Adipose tissue (tissue), 3 donors: Measurements from ENCODE around the gene PTGDR. TPM values are rescaled to one million over a fixed set of nuclear protein-coding genes. Genes with fewer than 3 reads are reported as not detected.

ENCODE experiments used
- H3K27ac ChIP-seq: one replicate; pipeline ENCODE4 v1.5.1; 2013; ENCODE audit warnings: low read depth, low read length
- WGBS, 3 donors: extraction: QIAGEN DNeasy Blood & Tissue Kit; methylation state at CpG; one replicate each; pipeline ENCODE4 v1.1.7; 2013; 5-methylcytosine and 5-hydroxymethylcytosine counted together
- polyA plus RNA-seq, 3 donors: library from polyadenylated mRNA; stranded (reverse); fragments of 200-250 nt; gene quantifications; one replicate each; pipeline ENCODE4 v1.2.3, GENCODE V29; 2013
- donor health status: healthy with polysubstance abuse.
- donor health status: Bipolar disorder and iron deficiency.
- donor health status: healthy.

PTGDR gene
- polyA plus RNA-seq, 3 donors: 0.08 to 0.67 (median 0.59) TPM

DNA sequence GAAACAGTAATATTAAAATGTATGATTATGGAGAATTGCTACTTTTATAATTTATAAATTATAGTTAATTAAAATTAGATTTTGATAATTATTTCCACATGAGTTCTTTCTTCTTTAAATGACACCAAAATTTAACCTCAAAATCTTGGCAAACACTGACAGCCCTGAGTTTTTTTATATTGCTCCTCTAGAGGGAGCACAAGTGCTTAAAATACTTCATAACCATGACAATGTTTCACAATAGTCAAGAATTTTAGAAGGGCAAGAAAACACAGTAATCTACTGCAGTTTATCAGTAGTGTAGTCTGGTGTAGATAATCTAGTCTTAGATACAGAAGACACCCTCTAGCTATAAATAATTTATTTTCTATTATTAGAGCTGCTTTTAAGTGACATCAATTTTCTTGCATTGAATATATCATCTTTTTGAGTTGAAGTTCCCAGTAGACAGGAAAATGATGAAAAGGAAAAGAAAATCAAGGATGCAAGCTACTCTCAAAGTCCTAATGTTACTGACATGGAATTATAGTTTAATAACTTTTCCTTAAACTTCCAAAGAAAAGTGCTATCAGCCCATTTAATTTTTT is 32.3 kb downstream of the PTGDR start:
- H3K27ac ChIP-seq: no peak overlapping the region

DNA sequence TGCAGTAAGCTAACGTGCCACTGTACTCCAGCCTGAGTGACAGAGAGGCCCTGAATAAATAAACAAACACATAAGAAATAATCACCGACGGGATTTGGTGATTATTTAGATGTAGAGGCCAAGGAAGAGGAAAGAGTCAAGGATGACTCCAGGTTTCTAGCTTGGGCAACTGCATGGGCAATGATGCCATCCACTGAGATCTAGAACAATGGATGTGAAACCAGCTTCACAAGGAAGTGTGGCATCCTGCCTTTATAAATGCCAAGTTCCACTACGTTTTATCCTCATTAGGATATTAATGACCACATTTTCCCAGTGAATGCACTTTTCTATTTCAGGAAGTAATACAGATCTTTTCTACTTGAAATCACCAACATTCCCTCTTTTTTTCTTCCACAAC is 35.7 kb downstream of the PTGDR start:
- 63 to 70% (median 69%) methylated on average over 4 of the region's 4 CpGs for WGBS, 3 donors
- no peak overlapping the region for H3K27ac ChIP-seq

DNA sequence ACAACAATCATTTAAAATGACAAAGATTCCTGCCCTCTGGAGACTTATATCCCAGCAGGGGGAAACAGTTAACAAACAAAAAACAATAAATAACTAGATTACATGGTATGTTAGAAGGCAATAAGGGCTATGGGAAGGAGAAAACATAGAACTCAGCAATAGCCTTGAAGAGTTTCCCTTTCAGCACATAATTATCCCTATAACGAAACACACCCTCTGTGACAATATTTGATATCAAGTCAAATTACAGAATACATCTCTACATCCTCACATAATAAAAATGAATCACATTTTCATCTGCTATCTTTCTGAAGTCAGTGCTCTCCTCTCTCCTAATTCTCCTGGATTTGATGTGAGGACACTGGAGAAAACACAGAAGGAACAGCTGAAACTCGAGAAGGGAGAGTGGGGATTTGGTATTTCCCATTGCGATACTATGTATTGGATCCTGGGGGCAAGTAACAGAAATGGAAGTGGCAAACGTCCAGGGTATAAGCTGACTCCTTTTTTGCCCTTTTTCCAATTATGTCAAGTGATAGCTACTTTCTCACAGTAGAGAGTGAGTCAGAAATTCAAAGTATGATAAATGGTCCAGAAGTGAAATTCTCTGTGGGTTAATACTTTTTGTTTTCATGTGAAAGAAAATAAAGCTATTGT is 36.9 kb downstream of the PTGDR start:
- H3K27ac ChIP-seq: no peak overlapping the region
- WGBS, 3 donors: 67 to 70% (median 68%) methylated on average over 4 of the region's 4 CpGs

DNA sequence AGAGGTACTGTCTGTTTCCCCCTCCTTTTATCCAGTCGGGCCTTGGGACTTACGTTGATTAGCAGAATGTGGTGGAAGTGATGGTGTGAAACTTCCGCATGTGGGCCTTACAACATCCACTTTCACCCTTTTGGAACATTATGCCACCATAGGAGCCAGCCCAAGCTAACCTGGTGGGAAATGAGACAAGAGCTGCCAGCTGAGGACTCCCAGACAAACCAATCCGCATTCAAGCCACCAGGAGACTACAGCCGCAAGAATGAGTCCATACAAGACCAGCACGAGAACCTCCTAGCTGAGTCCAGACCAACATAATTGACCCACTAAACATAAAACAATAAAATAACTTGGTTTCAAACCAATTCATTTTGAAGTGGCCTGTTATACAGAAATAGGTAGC is 37.5 kb downstream of the PTGDR start:
- 74 to 93% (median 76%) methylated on average over 6 of the region's 6 CpGs for WGBS, 3 donors
- H3K27ac ChIP-seq: no peak overlapping the region

DNA sequence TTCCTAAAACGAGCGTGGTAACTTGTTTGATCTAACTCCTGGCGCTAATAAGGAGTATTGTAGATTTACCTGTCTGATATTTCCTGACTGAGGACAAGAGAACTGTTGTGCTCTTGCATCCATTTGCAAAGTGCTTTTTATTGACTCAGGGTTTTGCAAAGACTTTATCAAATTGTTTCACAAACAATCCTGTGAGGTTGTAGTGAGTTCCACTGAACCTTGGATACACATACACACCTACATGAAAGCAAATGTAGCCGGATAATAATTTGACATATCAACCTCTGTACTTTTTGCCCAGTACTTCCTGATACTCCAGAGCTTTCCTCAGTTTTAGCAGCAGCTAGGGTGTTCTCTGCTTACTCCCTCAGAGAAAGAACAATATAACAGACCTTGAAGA is 39.9 kb downstream of the PTGDR start:
- no peak overlapping the region for H3K27ac ChIP-seq
- 48 to 84% (median 84%) methylated on average over 4 of the region's 4 CpGs for WGBS, 3 donors

- no peak overlapping the region for H3K27ac ChIP-seq
- WGBS, 3 donors: 58 to 77% (median 61%) methylated on average over 2 of the region's 2 CpGs
Measured at GRCh38 chr14:52307905-52308304, 40.4 kb downstream of the PTGDR start.

GRCh38 chr14:52310541-52310940 is 43.0 kb downstream of the PTGDR start:
- 54 to 66% (median 58%) methylated on average over 3 of the region's 3 CpGs for WGBS, 3 donors
- H3K27ac ChIP-seq: no peak overlapping the region

- no peak overlapping the region for H3K27ac ChIP-seq
- WGBS, 3 donors: 28 to 70% (median 35%) methylated on average over 5 of the region's 5 CpGs
Measured at GRCh38 chr14:52312931-52313355, 45.4 kb downstream of the PTGDR start.

- WGBS, 3 donors: 11 to 28% (median 24%) methylated on average over 10 of the region's 10 CpGs
- H3K27ac ChIP-seq: no peak overlapping the region
Measured at GRCh38 chr14:52313462-52313861, 46.0 kb downstream of the PTGDR start.

GRCh38 chr14:52313903-52314594 is 46.6 kb downstream of the PTGDR start, which contains the start of gene PTGER2:
PTGER2 (plus strand) TSS chr14:52314312; CDS start chr14:52314549, 237 bp downstream.
- 0 to 1% (median 0%) methylated on average over 59 to 73 of the region's 73 CpGs for WGBS, 3 donors
- no peak within 1 kb of the TSS for H3K27ac ChIP-seq

DNA sequence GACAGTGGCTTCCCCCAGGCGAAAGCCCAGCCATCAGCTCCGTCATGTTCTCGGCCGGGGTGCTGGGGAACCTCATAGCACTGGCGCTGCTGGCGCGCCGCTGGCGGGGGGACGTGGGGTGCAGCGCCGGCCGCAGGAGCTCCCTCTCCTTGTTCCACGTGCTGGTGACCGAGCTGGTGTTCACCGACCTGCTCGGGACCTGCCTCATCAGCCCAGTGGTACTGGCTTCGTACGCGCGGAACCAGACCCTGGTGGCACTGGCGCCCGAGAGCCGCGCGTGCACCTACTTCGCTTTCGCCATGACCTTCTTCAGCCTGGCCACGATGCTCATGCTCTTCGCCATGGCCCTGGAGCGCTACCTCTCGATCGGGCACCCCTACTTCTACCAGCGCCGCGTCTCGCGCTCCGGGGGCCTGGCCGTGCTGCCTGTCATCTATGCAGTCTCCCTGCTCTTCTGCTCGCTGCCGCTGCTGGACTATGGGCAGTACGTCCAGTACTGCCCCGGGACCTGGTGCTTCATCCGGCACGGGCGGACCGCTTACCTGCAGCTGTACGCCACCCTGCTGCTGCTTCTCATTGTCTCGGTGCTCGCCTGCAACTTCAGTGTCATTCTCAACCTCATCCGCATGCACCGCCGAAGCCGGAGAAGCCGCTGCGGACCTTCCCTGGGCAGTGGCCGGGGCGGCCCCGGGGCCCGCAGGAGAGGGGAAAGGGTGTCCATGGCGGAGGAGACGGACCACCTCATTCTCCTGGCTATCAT is 47.3 kb downstream of the PTGDR start:
- H3K27ac ChIP-seq: no peak overlapping the region
- WGBS, 3 donors: 1 to 3% (median 3%) methylated on average over 61 to 63 of the region's 63 CpGs

- no peak overlapping the region for H3K27ac ChIP-seq
- WGBS, 3 donors: 19 to 31% (median 25%) methylated on average over 11 of the region's 11 CpGs
Measured at GRCh38 chr14:52315355-52315718, 47.8 kb downstream of the PTGDR start.

DNA sequence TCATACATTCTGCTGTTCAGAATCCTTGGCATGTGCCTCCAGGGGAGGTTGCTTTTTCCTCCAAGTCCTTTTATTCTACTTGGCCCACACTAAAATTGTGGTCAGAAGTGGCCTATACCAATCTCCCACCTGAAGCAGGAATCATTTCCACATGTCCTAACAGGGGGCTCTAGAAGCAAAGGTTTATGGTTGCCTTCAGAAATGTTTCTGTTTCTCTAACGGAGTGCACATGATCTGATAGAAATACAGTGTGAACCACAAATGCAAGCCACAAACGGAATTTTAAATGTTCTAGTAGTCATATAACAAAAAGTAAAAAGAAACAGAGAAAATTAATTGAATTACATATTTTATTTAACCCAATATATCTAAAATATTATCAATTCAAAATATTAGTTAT is 50.6 kb downstream of the PTGDR start:
- 48 to 68% (median 54%) methylated on average over 2 of the region's 2 CpGs for WGBS, 3 donors

GRCh38 chr14:52318826-52319645 is 51.5 kb downstream of the PTGDR start:
- WGBS, 3 donors: 55 to 65% (median 58%) methylated on average over 5 of the region's 5 CpGs
- H3K27ac ChIP-seq: no peak overlapping the region

More for the DNA sequence above, 50.6 kb downstream of the PTGDR start:
- H3K27ac ChIP-seq: no peak overlapping the region

DNA sequence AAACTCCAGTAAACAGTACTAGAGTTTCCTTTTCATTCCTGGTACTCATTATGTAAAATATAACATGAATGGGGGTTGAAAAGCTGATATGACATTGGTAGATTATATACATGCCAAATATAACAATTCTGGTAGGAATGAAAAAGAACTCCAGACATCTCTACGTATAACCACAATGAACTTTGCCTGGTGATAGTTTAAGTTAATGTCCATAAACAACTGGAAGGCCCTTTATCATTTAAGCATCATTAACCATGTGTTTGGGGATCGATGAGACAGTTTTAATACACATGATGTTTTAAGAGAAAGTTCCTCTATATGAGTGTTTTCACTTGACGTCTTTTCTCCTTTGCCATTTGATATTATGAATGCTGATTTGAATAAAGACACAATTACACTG is 52.4 kb downstream of the PTGDR start:
- H3K27ac ChIP-seq: no peak overlapping the region
- 75 to 87% (median 85%) methylated on average over 3 of the region's 3 CpGs for WGBS, 3 donors

GRCh38 chr14:52325126-52325525 is 57.6 kb downstream of the PTGDR start:
- WGBS, 3 donors: 52 to 65% (median 62%) methylated on average over 3 of the region's 3 CpGs
- H3K27ac ChIP-seq: no peak overlapping the region

- H3K27ac ChIP-seq: no peak overlapping the region
- WGBS, 3 donors: 88 to 93% (median 92%) methylated on average over 3 of the region's 3 CpGs
Measured at GRCh38 chr14:52325630-52326029, 58.1 kb downstream of the PTGDR start.
